Mucosa of rectum (tissue), 2 donors: ENCODE data around the gene LENG8.
"Not testable (repeated sequence)": the region's sequence is repeated elsewhere in the genome, so short reads cannot be mapped to it uniquely, and the experiment has no call there.

Source experiments
- H3K27ac ChIP-seq, 2 donors: one replicate each; pipeline ENCODE4 v1.7.0; 2013; ENCODE audit warnings: inconsistent platforms in 2 of 2, low read depth in 2 of 2, low read length in 2 of 2
- H3K27me3 ChIP-seq, 2 donors: one replicate each; pipeline ENCODE4 v1.7.0; 2013; ENCODE audit warnings: low read length in 2 of 2; ENCODE audit not compliant: control insufficient read depth in 2 of 2, insufficient read depth in 2 of 2
- H3K36me3 ChIP-seq, 2 donors: one replicate each; pipeline ENCODE4 v1.7.0; 2013; ENCODE audit warnings: low read length in 2 of 2; ENCODE audit not compliant: control insufficient read depth in 2 of 2, insufficient read depth in 2 of 2
- H3K4me1 ChIP-seq, 2 donors: one replicate each; pipeline ENCODE4 v1.7.0; 2013; ENCODE audit warnings: low read length in 2 of 2, mild to moderate bottlenecking in 1 of 2; ENCODE audit not compliant: control insufficient read depth in 2 of 2, insufficient read depth in 2 of 2
- H3K4me3 ChIP-seq, 2 donors: one replicate each; pipeline ENCODE4 v1.7.0; 2013; ENCODE audit warnings: low read length in 2 of 2
- H3K9ac ChIP-seq, 2 donors: one replicate each; pipeline ENCODE4 v1.7.0; 2013; ENCODE audit warnings: low read length in 2 of 2, low read depth in 1 of 2, mild to moderate bottlenecking in 1 of 2
- H3K9me3 ChIP-seq, 2 donors: one replicate each; pipeline ENCODE4 v1.7.0; 2013; ENCODE audit warnings: low read length in 2 of 2; ENCODE audit not compliant: control insufficient read depth in 2 of 2
- donor health status: healthy.
- donor health status: Normal muscosa, but diverticular disease.

LENG8 gene

DNA sequence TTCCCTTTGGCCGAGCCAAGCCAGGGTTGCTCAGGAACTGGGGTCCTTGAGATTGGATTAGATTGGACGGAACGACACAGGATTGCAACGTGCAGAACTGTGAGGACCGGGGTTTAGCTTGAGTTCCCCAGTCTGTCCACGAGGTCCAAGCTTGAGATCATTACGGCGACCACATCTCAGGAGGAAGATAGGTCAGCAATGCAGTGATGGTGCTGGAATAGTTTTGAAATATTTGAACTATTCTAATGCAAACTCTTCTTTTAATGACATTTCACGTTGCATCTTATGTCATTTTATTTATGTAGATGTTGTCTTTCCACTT lies 49.4 kb downstream of the LENG8 start:
- not testable (repeated sequence) for H3K27me3 ChIP-seq, H3K9ac ChIP-seq, H3K4me3 ChIP-seq, H3K36me3 ChIP-seq, H3K27ac ChIP-seq, H3K4me1 ChIP-seq, H3K9me3 ChIP-seq

DNA sequence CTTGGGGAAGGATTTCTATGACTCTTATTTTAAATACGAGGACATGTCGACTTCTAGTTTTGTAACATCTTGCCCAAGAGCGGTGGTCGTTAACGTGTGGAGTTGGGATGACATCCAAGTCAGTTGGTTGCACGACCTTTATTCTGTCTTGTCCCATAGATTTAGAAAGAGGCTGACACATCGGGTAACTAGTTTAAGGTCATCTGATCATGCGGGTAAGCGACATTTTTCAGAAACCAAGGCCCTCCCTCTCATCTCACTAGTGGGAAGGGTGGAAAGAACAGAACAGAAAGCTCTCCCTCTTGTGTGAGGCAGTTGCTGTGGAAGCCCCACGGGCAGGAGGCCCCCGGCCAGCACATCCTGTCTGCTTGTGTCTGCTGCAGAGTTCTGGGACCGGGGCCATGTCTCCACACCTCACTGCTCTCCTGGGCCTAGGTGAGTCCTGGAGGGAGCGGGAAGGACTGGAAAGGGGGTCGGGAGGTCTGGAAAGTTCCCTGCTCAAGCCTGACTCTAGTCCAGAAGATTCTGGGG lies 53.6 kb downstream of the LENG8 start, which contains the start of gene LAIR2:
Gene LAIR2, plus strand, starts transcription at position 314 of the 531 bp plus-strand sequence. Its CDS starts 88 bp downstream, at position 402.
- H3K4me1 ChIP-seq: no peaks in the 10 kb centered on the region
- H3K27ac ChIP-seq: no peak within 1 kb of the TSS
- H3K36me3 ChIP-seq: no peaks in the 10 kb centered on the region
- H3K4me3 ChIP-seq: no peak within 1 kb of the TSS
- H3K27me3 ChIP-seq: peaks cover 0 to 3% of the 10 kb centered on the region in 2 donors
- H3K9me3 ChIP-seq: no peaks in the 10 kb centered on the region
- no peak within 1 kb of the TSS for H3K9ac ChIP-seq

- H3K9me3 ChIP-seq, H3K36me3 ChIP-seq, H3K27ac ChIP-seq, H3K4me3 ChIP-seq, H3K4me1 ChIP-seq, H3K27me3 ChIP-seq, H3K9ac ChIP-seq: not testable (repeated sequence)
These were observed 56.5 kb downstream of the LENG8 start for GRCh38 chr19:54505542-54505941.

DNA sequence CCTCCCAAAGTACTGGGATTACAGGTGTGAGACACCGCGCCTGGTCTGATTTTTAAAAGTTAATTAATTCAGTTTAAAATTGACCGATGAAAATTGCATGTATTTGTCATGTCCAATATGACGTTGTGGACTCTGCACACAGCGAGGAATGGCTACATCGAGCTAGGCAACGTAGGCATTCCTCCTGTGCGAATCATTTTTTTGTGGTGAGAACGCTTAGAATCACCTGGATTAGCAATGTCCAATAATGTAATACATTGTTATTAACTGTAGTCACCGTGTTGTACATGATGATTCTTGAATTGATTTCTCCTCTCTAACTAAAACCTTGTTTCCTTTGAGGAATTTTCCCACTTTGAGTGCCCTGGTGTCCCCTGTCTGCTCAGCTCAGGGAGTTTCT lies 57.1 kb downstream of the LENG8 start:
- no peaks in the 10 kb centered on the region for H3K4me1 ChIP-seq
- H3K4me3 ChIP-seq: no peak overlapping the region
- no peak overlapping the region for H3K9ac ChIP-seq
- H3K36me3 ChIP-seq: no peaks in the 10 kb centered on the region
- H3K27me3 ChIP-seq: peaks cover 0 to 3% of the 10 kb centered on the region in 2 donors
- H3K27ac ChIP-seq: no peak overlapping the region
- H3K9me3 ChIP-seq: no peaks in the 10 kb centered on the region

DNA sequence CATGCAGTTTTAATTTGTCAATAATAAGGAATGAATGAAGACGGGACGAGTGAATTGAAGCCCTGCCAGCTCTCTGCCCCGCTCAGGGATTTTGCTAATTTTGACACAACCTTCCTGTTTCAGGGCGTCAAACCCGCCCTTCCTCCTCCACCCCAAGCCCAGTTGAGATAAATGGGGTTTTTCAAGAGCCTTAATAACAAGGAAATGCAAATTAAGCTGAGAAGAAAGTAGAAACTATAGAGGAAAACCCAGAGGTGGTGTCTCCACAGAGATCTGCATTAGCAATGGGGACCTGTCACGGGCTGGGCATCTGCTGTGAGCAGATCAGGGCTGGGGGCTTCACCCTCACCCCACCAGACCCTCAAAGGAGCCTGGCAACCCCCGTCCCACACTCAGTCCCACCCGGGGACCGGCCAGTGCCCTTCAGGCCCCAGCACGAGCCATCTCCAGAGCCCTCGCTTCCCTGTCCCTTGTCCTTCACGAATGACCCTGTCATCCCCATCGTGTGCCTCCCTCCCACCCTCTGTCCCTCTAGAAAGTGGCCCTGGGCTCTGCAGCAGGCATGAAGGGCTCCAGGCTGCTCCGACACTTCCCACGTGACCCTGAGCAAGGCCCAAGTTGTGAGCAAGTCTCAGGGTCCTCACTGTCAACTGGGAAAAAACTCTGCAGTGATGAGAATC lies 58.2 kb downstream of the LENG8 start:
- H3K27me3 ChIP-seq, H3K9me3 ChIP-seq, H3K36me3 ChIP-seq, H3K4me3 ChIP-seq, H3K4me1 ChIP-seq, H3K9ac ChIP-seq, H3K27ac ChIP-seq: not testable (repeated sequence)

DNA sequence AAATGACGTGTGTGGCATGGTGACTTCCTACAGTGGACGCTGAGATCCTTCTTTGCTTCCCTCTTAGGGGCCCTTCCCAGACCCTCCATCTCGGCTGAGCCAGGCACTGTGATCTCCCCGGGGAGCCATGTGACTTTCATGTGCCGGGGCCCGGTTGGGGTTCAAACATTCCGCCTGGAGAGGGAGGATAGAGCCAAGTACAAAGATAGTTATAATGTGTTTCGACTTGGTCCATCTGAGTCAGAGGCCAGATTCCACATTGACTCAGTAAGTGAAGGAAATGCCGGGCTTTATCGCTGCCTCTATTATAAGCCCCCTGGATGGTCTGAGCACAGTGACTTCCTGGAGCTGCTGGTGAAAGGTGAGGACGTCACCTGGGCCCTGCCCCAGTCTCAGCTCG lies 58.8 kb downstream of the LENG8 start:
- no peak overlapping the region for H3K4me3 ChIP-seq
- H3K27me3 ChIP-seq: peaks cover 0 to 3% of the 10 kb centered on the region in 2 donors
- no peak overlapping the region for H3K9ac ChIP-seq
- no peaks in the 10 kb centered on the region for H3K36me3 ChIP-seq
- no peaks in the 10 kb centered on the region for H3K4me1 ChIP-seq
- H3K27ac ChIP-seq: no peak overlapping the region
- no peaks in the 10 kb centered on the region for H3K9me3 ChIP-seq

DNA sequence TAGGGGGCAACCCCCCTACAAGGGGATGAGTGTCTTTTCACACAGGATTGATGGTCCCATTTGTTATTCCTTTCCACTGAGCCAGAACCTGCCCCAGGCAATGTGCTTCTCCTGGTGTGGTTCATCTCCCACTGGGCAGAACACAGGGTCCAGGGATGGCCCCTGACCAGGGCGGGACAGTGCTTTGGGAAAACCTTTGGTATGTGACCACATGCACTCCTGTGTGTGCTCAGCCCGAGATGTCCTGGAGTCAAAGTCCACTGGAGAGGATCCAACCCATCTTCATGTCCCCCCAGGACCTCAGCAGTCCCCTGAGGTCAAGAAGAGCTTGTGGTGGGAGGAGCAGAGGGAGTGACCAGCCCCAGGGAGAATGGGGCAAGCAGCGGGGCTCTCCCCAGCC lies 59.5 kb downstream of the LENG8 start:
- not testable (repeated sequence) for H3K36me3 ChIP-seq, H3K27me3 ChIP-seq, H3K9me3 ChIP-seq, H3K4me1 ChIP-seq, H3K4me3 ChIP-seq, H3K27ac ChIP-seq, H3K9ac ChIP-seq

DNA sequence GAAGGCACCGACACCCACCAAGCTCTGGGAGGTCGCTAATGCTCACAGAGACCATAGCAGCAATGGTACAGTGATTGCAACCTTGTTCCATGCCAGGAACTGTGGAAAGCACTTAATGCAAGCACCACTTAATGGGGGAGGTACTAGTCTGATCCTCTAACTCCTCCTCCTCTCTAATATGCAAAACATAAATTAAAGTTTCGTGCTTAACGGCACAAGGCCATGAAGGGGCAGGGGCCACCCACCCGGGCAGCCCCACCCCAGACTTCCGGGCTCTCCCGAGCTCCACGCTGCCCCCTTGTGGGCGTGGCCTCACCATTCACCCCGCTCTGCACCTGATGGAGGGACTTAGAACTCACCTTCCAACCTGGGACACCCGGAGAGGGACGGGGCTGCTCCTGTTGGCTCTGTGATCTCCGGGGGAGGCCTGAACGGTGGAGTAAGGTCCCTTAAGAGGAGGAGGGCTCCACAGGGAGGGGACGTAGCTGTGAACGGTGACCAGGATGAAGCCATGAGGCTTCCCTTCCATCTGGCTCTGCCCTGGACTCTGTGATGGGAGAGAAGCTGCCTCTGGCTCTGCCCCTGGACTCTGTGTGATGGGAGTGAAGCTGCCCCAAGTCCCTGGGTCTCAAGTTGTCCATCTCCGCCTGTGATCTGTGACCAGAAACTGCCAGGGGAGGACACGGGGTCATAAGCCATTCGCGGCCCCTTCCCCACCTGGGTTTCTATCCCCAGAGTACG lies 60.4 kb downstream of the LENG8 start:
- not testable (repeated sequence) for H3K27me3 ChIP-seq, H3K9me3 ChIP-seq, H3K4me1 ChIP-seq

More for the DNA sequence above, 60.4 kb downstream of the LENG8 start:
- not testable (repeated sequence) for H3K27ac ChIP-seq, H3K36me3 ChIP-seq, H3K9ac ChIP-seq, H3K4me3 ChIP-seq
